VCaP (cell line): Measurements from ENCODE around the gene ZNF467.

Experiments
- H3K27ac ChIP-seq: fragments of 450-650 bp; 2 replicates; pipeline ENCODE4 v1.5.1; 2017
- CTCF ChIP-seq: fragments of 450-650 bp; conservative IDR thresholded peaks from 2 replicates; pipeline ENCODE4 v1.5.1; 2017; ENCODE audit warnings: mild to moderate bottlenecking, moderate library complexity

ZNF467 gene

GRCh38 chr7:149732611-149733010, 40.8 kb downstream of the ZNF467 start:
- no peak for TF ChIP-seq CTCF

GRCh38 chr7:149732111-149732561, 41.3 kb downstream of the ZNF467 start:
- no peak for TF ChIP-seq CTCF
- H3K27ac ChIP-seq = no peak overlapping the region

More at GRCh38 chr7:149732611-149733010, 40.8 kb downstream of the ZNF467 start:
- no peak overlapping the region for H3K27ac ChIP-seq

GRCh38 chr7:149731207-149731955, 42.0 kb downstream of the ZNF467 start:
- no peak for TF ChIP-seq CTCF

GRCh38 chr7:149729983-149730801, 43.2 kb downstream of the ZNF467 start:
- TF ChIP-seq CTCF = no peak
- no peak overlapping the region for H3K27ac ChIP-seq

More at GRCh38 chr7:149731207-149731955, 42.0 kb downstream of the ZNF467 start:
- no peak overlapping the region for H3K27ac ChIP-seq

- TF ChIP-seq CTCF = no peak
- H3K27ac ChIP-seq = no peak overlapping the region
These were observed 43.8 kb downstream of the ZNF467 start for GRCh38 chr7:149729586-149729982.

GRCh38 chr7:149728491-149729375, 44.7 kb downstream of the ZNF467 start:
- H3K27ac ChIP-seq = no peak overlapping the region
- no peak for TF ChIP-seq CTCF
